IPS DF 19.7 (cell line): ENCODE measurements around the gene TRMT1L.
"Not testable (repeated sequence)": the region's sequence is repeated elsewhere in the genome, so short reads cannot be mapped to it uniquely, and the experiment has no call there.

Source experiments
- DNase-seq: peaks from one replicate; pipeline ENCODE4 v3.0.0-alpha.2; 2013; ENCODE audit warnings: low read depth, low spot score

TRMT1L gene, protein sequence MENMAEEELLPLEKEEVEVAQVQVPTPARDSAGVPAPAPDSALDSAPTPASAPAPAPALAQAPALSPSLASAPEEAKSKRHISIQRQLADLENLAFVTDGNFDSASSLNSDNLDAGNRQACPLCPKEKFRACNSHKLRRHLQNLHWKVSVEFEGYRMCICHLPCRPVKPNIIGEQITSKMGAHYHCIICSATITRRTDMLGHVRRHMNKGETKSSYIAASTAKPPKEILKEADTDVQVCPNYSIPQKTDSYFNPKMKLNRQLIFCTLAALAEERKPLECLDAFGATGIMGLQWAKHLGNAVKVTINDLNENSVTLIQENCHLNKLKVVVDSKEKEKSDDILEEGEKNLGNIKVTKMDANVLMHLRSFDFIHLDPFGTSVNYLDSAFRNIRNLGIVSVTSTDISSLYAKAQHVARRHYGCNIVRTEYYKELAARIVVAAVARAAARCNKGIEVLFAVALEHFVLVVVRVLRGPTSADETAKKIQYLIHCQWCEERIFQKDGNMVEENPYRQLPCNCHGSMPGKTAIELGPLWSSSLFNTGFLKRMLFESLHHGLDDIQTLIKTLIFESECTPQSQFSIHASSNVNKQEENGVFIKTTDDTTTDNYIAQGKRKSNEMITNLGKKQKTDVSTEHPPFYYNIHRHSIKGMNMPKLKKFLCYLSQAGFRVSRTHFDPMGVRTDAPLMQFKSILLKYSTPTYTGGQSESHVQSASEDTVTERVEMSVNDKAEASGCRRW

DNA sequence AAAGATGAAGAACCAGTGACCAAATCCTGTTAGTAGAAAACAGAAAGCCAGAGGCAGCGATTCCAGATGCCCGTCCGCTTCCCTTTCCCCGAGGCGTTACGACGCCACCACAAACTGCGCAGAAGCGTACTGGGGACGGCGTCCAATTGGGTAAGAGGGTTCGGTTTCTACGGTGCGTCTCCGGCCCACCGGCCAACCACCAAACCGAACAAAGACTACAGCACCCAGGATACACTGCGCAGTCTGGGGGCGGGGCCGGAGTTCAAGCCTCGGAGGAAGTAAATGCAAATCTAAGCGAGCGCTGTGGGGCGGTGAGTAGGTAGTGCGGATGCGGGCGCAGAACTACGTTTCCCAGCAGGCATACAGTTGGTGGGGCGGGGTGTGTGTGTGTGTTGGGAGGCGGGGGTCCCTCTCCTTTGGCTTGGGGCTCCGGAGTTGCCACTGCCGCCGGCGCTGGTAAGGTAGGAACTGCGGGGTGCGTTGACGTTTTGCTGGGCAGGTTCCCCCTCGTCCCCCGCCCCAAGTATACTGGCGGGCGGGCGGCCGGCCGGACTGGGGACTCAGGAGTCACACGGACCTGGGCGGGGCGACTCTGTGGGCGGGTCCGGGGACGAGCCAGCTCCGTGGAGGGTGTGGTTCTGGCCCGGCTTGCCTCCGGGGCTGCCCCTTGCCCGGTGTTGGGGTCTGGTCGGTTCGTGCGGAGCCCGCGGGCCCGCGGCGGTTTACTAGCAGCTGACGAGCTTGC lies at the start of gene TRMT1L, which contains the start of gene SWT1:
Gene TRMT1L, minus strand, starts transcription at position 100 of the 745 bp plus-strand sequence. CDS start 241 bp downstream, outside the sequence.
Gene SWT1, plus strand, starts transcription at position 314 of the 745 bp plus-strand sequence. CDS start 3,675 bp downstream, outside the sequence.
- DNase-seq = peak; percentile 96

DNA sequence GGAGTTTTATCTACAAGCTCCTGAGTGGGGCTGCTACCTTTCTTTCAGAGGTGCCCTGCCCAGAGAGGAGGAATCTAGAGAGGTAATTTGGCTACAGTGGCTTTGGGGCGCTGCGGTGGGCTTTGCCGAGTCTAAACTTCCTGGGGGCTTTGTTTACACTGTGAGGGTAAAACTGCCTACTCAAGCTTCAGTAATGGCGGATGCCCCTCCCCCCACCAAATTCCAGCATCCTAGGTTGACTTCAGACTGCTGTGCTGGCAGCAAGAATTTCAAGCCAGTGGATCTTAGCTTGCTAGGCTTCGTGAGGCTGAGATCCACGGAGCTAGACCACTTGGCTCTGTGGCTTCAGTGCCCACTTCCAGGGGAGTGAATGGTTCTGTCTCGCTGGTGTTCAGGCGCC lies 44.1 kb upstream of the TRMT1L start:
- no peak for DNase-seq

DNA sequence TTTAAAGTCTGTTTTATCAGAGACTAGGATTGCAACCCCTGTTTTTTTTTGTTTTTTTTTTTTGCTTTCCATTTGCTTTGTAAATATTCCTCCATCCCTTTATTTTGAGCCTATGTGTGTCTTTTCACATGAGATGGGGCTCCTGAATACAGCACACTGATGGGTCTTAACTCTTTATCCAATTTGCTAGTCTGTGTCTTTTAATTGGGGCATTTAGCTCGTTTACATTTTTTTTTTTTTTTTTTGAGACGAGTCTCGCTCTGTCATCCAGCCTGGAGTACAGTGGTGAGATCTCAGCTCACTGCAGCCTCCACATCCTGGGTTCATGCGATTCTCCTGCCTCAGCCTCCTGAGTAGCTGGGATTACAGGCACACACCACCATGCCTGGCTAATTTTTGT lies 42.0 kb upstream of the TRMT1L start:
- not testable (repeated sequence) for DNase-seq

DNA sequence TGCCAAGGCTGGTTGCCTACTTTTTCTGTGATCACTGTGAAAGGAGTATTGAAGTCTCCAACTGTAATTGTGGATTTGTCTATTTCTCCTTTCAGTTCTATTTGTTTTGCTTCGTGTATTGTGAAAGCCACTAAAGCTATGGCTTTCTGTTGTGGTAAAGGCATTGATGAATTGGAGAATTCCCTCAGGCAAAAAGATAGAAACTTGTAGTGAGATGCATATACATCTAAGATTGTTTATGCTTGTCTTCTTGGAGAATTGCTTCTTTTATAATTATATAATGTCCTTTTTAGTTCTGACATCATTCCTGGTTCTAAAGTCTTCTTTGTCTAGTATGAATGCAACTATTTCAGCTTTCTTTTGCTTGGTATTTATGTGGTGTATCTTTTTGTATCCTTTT lies 37.0 kb upstream of the TRMT1L start:
- no peak for DNase-seq

DNA sequence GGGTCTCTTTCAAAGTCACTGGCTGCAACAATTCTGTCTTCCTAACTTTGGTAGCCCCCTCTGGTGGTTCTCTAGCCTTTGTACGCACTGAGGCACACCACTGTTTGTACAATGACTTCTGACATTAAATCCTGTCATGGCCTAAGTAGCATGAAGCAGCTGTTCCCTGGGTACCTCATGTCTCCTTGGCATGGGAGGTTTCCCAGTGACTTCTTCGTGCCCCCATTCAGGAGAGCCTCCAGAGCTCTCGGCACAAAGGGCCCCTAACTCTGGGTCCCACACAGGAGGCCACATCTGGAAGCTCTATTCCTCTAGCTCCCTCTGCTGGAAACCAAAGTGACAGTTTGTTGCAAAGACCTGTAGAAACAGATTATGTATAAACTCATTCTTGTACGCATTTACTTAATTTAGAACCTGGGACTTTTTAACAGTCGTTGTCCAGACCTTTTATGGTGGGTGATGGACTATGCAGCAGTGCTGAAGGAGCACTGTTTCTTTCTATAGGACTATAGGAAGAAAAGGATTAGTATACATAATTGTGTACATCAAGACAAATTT lies 13.6 kb upstream of the TRMT1L start:
- peak; percentile 30 for DNase-seq

DNA sequence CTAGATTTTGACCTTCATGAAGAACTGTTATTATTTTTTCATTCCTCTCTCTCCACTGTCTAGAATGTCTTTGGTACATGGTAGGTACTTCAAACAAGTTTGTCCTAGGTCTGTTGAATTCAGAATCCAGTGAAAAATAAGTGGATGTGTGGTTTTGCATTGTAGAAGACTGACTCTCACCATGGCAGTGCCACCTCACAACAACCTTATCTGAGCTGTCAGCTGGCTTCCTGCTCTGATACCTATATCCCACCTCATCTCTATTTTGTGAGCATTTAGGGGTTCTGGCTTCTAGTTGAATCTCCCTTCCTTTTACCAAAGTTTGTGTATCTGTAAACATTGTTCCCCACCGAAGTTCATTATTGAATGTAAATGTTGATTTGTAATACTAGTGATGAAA lies 9.4 kb upstream of the TRMT1L start:
- DNase-seq = no peak

DNA sequence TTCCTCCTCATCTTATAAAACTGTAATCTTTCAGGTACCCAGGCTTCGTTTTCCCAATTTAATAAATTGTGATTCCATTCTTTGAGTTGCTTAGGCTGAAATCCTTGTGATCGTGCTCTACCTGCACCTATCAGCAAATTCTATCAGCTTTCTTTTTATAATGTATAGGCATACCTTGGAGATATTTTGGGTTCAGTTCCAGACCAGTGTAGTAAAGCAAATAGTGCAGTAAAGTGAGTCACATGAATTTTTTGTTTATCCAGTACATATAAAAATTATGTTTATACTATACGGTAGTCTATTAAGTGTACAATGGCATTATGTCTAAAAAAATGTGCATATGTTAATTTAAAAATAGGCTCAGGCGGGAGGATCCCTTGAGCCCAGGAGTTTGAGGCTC lies 5.7 kb upstream of the TRMT1L start:
- DNase-seq = no peak

DNA sequence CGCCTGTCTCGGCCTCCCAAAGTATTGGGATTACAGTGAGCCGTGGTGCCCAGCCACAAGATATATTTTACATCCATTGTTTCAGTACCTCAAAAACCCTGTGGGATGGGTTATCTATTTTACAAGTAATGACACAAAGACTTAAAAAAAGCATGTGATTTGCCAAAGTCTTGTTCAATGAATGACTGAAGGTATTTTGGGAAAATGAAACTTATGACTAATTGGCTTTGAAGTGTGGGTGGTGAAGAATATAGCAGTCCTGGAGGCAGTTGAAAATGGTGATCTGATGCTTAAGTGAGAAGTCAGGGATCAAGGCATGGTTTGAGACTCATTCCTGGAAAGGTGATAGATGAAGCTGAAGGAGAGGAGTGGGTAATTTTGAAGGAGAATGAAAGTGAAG lies 3.2 kb upstream of the TRMT1L start:
- DNase-seq = no peak

DNA sequence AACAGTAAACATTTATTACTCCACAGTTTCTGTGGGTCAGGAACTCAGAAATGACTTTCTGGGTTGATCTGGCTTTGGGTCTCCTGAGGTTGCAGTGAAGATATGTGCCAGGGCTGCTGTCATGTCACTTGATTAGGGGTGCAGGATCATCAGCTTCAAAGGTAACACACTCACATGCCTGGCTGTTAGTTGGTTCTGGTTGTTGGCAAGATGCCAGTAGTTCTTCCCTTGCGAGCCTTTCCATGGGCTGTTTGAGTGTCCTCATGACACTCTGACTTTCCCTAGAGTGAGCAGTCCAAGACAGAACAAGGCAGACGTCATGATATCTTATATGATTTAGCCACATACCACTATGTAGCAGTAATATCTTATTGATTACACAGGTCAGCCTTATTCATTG lies 2.0 kb upstream of the TRMT1L start:
- no peak for DNase-seq

DNA sequence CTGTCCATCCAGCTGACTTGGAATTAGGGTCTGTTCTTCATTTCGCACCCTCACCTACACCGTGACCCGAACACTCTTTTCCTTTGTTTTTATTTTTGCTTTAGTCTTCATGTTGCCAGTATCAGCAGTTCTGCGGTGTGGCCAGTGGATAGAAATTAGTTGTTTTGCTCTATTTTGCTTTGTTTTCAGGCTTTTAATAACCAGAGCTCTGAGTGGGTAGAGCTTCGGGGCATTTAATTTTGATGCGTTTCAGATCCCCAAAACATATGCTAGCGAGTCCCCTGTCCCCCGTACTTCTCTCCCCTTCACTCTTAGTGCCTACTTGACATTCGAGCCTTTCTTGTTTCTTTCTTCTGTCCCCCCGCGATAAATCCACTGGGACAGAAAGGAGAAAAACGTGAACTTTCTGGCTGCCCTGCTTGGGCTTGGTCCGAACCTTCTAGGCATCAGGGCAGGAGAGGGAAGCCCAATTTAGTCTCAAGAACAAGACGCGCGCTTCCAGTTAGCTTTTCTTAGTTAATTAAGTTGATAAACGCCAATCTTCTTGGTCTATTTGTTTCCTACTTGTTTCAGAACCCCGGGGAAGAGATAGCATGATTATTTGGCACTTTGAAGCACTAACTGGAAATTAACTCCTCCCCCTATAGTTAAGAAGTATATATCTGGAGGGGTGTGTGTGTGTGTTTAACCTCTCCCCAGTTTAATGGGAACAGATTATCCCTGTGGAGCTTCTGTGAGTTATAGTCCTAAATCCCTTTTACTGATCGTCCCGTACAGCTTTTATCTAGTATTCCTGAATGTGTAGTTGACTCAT lies 1.1 kb upstream of the TRMT1L start:
- no peak for DNase-seq

DNA sequence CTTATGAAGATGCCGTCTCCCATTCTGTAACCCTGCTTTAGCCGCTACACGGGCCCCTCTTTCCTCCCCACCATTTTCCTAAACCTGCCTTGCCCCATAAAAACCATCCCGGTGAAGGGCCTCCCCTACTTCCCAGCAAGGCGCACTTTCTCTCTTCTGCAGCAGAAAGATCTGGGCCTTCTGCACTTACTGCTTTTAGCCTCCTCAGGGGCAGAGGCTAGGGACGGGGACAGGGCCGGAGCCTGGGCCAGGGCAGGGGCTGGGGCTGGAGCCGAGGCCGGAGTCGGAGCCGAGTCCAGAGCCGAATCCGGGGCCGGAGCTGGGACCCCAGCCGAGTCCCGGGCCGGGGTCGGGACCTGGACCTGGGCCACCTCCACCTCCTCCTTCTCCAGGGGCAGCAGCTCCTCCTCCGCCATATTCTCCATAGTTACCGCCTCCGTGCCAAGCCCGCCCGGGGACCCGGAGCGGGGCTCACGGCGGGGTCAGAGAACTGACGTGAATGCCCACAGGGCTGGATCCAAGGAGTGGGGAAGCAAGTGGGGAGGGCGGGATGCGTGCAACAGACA lies 382 bp downstream of the TRMT1L start:
- DNase-seq = no peak

DNA sequence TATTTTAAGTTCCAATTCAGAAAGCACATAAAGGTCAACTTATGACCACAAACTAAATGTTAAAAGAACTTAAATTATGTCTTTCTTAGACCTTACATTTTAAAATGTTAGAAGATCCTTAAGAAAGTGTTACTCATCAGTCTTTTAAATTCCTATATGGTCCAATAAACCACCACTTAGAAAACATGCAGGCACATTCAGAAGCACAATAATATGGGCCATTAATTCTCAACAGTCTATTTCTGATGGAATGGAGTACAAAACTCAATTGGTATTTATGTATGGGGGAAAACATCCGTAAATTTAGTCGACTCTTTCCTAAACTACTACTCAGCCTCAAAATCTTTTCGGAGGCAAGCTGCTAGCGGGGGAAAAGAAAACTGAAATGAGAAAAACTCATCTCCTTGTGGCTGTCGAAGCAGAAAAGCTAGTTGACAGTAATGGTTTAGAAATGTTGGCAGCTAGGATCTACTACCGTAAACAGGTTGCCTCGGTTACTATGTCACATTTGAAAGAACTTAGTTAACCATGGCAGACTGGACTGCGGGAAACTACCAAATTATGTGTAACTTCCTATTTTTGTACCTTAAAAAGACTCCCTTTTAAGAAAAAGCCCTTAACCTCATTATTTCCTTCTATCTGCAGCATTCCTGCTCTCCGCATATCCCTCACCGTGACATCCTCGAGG lies 1.0 kb downstream of the TRMT1L start:
- no peak for DNase-seq

DNA sequence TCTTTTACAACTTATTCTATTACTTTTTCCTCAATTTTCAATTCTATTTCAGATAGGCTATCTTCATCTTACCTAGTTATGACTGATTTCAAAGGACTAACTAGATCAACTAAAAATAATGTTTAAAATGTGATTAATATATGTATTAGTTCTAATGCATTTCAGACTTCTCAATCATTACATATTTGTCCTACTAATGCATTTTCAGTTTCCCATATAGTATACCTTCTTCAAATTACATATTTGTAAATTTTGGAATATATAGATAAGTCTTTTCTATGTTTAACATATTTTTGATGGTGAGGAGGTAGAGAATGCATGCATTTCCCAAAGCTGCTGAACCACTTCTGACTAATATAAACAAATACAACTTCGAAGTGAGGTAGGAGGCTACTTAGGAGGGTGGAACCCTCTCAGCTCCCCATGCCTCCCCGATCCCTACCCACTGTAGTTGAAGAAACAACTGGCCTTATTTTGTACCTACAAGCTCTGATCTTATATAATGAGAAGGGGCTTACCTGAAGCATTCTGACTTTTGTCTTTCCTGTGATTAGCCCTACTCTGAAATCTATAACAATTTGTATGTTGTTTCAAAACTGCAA lies 1.7 kb downstream of the TRMT1L start:
- DNase-seq = no peak

DNA sequence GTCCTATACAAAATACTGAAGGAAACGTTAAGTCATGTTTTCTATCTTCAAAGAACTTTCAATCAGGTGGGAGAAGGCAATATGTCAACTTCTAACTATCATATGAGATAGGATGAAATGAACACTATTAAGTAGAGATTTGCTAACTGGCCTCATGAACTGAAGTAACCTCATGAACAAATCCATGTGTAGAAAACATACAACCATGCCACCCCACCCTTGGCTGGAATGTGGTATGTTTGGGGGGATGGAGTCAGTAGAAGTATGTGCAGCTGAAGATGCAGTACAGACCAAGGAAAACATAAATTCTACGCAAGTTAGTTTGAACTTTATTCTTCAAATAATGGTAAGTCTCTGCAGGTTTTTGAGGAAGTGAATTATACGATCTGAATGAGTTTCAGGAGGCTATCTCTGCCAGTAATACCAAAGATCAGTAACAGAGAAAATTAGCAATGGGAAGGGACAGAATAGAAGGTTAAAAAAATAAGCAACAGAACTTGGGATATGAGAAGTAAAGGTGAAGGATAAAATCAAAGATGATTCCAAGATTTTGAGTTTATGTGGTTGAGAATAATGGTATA lies 4.5 kb downstream of the TRMT1L start:
- DNase-seq = no peak

DNA sequence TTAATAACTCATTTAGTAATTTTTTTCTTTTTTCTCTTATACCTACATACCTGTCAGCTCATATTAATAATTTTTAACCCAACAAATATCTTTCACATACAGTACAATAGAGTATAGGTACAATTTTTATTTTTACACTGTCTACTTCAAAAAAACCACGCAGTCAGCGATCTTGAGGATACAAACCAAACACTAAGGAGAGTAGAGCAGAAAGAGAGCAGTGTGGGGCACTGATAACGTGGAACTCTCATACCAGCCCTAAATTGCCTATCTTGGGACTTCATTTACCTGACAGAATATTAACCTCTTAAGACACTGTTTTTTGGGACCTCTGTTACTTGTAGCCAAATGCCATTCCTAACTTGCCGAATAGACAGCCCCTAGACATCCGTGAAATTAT lies 5.5 kb downstream of the TRMT1L start:
- no peak for DNase-seq

DNA sequence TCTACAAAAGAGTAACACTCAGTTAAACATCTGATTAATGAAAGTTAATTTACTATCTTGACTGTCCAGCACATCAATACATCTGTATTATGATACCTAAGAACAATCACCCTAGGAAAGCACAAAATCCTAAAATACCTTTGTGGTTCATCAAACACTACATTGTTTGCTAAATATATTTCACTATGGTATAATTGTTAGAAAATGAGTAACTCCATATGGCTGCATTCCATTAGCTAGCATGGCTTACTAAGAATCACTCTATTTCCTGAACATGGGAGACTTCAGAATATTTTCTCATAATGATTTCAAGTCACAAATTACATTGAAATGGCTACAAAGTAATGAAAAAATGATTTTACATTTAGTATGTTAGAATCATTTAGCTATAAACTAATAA lies 12.5 kb downstream of the TRMT1L start:
- no peak for DNase-seq

DNA sequence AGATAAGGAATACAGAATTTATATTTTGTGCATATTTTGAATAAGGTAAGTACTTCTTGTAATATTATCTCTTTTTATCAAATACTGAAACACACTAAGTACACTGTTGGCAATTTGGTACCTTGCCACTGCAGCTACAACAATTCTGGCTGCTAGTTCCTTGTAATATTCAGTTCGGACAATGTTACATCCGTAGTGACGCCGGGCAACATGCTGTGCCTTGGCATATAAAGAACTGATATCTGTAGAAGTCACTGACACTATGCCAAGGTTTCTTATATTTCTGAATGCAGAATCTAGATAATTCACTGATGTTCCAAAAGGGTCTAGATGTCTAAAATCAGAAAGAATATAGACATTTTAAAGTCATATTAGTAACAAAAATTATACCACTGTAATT lies 17.5 kb downstream of the TRMT1L start:
- no peak for DNase-seq

DNA sequence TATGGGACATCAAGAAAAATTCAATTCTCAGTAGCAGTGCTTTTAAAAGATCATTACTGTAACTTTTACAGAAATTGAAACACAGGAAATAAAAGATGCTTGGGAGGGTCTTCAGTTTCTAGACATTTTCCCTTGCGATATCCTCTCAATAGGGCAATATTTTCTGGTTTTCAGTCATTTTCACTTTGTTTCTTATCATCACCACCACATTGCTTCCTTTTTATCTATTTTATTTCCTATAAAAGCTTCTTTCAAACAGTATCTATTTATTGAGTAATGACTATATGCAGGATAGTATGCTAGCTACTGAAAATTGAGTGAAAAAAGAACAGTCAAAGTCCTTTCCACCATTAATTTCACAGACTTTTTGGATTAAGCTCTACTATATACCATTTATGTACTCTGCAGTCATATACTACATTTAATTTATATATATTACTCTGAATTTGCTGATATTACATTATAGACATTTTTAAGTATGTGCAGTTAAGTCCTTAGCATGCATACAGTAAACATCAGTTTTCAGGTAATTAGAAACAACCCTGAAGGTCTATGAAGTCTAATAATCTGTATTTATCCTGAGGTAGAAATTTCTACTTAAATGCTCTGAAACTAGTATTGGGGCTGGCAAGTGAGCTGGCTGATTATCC lies 18.7 kb downstream of the TRMT1L start:
- no peak for DNase-seq

DNA sequence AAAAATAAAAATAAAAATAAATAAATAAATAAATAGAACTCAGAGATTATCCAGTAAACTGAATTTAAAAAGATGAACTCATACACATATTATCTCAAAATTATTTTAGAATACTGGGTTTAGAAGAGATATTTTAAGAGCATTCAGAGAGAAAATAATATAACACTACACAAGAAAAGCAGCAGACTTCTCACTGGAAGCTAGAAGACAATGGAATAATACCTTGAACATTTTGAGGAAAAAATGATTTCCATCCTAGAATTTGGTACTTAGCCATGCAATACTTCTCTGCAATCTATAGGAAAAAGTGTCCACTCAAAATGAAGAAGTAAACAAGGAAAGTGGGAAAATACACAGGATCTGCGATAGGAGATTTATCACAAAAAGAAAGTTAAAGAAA lies 24.2 kb downstream of the TRMT1L start:
- DNase-seq = no peak
